ENCODE data around the gene SWT1.
"Not testable (repeated sequence)": the region's sequence is repeated elsewhere in the genome, so short reads cannot be mapped to it uniquely, and the experiment has no call there.

SWT1 gene

DNA sequence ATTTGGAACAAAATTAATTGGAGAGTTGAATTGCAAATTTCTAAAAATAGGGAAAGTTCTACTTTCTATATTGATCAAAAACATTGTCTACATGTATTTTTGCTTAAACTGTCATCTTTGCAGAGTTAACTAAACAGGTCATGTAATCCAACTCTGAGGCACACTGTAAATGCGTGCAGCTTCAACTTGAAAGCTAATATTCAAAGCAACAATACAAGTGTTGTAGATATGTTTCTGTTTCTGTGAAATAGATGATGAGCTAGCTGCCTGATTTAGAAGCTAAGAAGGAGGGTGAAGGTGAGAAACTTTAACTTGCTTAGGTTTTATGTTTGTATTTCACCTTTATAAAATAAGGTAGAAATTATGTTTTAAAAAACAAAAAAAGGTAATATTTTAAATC, 82.9 kb downstream of the SWT1 start:
- no peak for DNase-seq (ENCODE audit: low read depth, low spot score)
- H3K27ac ChIP-seq, result no peak overlapping the region

DNA sequence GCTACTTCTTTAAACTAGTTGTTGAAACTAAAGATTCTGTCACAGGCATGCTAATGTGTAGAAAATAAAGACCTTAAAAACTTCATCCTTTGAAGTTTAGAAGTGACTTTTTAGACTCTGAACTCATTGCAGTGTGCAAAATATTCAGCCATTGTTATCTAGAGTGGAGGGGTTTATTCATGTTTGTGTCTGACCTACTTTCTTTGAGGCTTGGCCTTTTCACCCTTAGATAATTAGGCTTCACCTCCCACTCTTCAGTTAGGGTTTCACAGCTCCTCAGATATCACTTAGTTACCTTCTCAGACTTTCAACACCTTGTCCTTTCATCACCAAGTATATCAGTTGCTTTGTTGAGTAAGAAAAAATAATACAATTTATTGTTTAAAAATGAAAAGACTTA, 84.2 kb downstream of the SWT1 start:
- no peak for DNase-seq (ENCODE audit: low read depth, low spot score)
- no peak overlapping the region for H3K27ac ChIP-seq

DNA sequence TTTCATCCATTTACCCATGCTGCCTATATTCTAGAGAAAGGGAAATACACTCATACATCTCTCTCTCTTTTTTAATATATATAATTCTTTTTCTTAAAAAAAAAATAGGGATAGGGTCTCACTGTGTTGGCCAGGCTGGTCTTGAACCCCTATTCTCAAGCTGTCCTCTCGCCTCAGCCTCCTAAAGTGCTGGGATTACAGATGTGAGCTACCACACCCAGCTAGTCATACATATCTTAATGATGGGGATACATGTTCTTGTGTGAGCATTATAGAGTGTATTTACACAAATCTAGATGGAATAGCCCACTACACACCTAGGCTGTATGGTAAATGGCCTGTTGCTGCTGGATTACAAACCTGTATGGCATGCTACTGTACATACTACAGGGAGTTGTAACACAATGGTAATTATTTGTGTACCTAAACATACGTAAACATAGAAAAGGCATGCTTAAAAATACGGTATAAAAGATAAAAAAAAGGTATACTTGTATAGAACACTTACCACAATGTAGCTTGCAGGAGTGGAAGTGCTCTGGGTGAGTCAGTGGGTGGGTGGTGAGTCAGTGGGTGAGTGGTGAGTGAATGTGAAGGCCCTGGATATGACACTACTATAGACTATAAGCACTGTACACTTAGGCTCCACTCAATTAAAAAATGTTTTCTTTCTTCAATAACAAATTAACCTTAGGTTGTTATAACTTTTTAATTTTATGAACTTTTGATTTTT, 87.2 kb downstream of the SWT1 start:
- peak; percentile 71 for DNase-seq (ENCODE audit: low read depth, low spot score)
- H3K27ac ChIP-seq, result peak overlapping the region; percentile 39

DNA sequence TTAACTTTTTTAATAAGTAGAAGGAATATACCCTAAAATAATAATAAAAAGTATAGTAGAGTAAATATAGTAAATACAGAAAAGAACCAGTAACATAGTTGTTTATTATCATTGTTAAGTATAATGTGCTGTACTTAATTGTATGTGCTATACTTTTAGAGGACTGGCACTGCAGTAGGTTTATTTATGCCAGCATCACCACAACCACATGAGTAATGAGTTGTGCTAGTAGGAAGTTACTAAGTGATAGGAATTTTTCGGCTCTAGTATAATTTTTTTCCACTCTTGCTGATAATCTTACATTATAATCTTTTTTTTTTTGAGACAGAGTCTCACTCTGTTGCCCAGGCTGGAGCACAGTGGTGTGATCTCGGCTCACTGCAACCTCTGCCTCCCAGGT, 88.5 kb downstream of the SWT1 start:
- DNase-seq (ENCODE audit: low read depth, low spot score), result no peak
- no peak overlapping the region for H3K27ac ChIP-seq

DNA sequence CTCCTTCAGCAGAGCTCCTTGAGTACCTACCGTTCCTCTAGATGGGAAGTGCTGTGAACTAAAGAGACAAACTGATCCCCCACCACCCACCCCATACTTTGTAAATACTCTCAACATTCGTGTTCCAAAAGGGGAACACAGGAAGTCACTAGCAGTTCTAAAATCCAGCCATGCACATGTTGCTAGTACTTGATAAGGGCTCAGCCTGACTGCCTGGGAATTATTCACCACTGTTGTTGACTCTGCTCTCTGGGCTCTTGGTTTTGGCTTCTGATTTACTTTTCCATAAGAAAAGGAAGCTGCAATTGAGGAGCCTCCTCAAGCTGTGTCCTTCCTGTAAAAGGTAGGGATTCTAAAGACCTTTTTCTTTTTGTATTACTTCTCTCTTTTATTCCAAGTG, 92.6 kb downstream of the SWT1 start:
- no peak overlapping the region for H3K27ac ChIP-seq
- no peak for DNase-seq (ENCODE audit: low read depth, low spot score)

DNA sequence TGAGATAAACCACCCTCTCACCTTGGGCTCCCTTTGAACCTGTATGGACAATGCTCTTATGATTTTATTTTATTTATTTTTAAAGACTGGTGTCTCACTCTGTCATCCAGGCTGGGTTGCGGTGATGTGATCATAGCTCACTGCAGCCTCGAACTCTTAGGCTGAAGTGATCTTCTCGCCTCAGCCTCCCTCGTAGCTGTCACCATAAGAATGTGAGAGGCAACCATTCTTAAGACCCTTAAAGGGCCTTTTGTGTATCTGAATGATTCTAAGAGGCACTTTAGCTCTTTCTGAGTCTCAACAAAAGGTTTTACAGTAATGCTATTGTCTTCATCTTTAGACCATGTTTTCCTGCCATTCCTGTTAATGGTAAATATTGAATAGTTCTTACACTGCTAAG, 93.1 kb downstream of the SWT1 start:
- DNase-seq (ENCODE audit: low read depth, low spot score), result no peak

DNA sequence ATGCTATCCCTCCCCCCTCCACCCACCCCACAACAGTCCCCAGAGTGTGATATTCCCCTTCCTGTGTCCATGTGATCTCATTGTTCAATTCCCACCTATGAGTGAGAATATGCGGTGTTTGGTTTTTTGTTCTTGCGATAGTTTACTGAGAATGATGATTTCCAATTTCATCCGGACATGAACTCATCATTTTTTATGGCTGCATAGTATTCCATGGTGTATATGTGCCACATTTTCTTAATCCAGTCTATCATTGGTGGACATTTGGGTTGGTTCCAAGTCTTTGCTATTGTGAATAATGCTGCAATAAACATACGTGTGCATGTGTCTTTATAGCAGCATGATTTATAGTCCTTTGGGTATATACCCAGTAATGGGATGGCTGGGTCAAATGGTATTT, 95.0 kb downstream of the SWT1 start:
- not testable (repeated sequence) for DNase-seq (ENCODE audit: low read depth, low spot score); H3K27ac ChIP-seq

More for the DNA sequence above, 93.1 kb downstream of the SWT1 start:
- no peak overlapping the region for H3K27ac ChIP-seq

DNA sequence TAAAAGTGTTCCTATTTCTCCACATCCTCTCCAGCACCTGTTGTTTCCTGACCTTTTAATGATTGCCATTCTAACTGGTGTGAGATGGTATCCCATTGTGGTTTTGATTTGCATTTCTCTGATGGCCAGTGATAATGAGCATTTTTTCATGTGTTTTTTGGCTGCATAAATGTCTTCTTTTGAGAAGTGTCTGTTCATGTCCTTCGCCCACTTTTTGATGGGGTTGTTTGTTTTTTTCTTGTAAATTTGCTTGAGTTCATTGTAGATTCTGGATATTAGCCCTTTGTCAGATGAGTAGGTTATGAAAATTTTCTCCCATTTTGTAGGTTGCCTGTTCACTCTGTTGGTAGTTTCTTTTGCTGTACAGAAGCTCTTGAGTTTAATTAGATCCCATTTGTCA, 95.4 kb downstream of the SWT1 start:
- H3K27ac ChIP-seq; DNase-seq (ENCODE audit: low read depth, low spot score): not testable (repeated sequence)

DNA sequence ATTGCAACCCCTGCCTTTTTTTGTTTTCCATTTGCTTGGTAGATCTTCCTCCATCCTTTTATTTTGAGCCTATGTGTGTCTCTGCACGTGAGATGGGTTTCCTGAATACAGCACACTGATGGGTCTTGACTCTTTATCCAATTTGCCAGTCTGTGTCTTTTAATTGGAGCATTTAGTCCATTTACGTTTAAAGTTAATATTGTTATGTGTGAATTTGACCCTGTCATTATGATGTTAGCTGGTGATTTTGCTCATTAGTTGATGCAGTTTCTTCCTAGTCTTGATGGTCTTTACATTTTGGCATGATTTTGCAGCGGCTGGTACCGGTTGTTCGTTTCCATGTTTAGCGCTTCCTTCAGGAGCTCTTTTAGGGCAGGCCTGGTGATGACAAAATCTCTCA, 98.6 kb downstream of the SWT1 start:
- H3K27ac ChIP-seq; DNase-seq (ENCODE audit: low read depth, low spot score): not testable (repeated sequence)

DNA sequence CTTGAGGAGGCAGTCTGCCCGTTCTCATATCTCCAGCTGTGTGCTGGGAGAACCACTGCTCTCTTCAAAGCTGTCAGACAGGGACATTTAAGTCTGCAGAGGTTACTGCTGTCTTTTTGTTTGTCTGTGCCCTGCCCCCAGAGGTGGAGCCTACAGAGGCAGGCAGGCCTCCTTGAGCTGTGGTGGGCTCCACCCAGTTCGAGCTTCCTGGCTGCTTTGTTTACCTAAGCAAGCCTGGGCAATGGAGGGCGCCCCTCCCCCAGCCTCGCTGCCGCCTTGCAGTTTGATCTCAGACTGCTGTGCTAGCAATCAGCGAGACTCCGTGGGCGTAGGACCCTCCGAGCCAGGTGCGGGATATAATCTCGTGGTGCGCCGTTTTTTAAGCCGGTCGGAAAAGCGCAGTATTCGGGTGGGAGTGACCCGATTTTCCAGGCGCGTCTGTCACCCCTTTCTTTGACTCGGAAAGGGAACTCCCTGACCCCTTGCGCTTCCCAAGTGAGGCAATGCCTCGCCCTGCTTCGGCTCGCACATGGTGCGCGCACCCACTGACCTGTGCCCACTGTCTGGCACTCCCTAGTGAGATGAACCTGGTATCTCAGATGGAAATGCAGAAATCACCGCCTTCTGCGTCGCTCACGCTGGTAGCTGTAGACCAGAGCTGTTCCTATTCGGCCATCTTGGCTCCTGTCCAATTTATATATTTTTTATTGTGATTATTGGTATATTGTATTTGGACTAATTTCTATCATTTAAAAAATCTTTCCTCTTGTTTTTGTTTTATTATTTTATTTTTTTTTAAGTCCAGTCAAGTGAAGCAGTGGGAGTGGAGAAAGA, 100.4 kb downstream of the SWT1 start:
- H3K27ac ChIP-seq, result peak overlapping the region; percentile 3
- not testable (repeated sequence) for DNase-seq (ENCODE audit: low read depth, low spot score)

DNA sequence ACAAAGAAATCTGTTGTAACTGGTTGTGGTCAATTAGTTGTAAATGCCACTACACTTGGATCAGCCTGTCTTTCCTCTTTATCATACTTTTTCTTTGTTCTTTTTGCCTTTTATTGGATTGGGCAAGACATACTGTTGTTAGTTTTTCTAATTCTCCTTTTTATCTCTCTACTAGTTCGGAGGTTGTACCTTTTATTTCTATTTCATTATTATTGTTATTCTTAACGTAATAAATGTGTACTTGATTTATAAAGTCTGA, 100.9 kb downstream of the SWT1 start:
- H3K27ac ChIP-seq, result peak overlapping the region; percentile 3
- DNase-seq (ENCODE audit: low read depth, low spot score), result peak; percentile 48

DNA sequence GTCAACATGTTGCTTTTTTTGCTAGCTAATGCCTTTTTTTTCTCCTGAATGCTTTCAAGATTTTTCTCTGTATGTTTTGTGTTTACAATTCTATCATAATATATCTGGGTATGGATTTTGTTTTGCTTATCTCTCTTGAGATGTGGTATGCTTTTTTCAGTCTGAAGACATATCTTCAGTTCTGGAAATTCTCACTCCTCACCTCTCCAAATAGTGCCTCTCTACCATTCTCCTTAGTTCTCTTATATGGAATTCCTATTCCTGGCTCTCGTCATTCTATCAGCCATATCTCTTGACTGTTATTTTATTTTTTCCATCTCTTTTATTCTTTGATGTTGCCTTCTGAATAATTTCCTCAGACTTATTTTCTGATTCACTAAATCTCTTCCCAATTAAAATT, 101.7 kb downstream of the SWT1 start:
- no peak overlapping the region for H3K27ac ChIP-seq
- no peak for DNase-seq (ENCODE audit: low read depth, low spot score)

DNA sequence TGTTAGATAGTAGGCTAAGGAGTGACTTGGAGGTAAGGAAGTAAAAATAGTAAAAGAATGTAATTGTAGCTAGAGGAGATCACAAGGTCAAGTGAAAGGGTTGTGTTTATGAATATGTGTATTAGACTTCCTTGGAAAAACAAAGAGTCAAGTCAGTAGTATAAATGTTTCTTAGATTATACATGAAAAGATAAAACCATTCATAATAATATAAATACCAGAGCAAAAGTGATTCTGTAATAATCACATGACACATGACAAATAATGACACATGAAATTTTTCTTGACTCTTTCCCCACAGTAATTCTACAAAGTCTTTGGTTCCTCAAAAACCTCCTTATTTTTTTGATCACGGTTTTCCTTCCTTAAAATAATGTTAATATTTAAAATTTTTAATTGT, 103.6 kb downstream of the SWT1 start:
- DNase-seq (ENCODE audit: low read depth, low spot score), result no peak
- H3K27ac ChIP-seq, result no peak overlapping the region

DNA sequence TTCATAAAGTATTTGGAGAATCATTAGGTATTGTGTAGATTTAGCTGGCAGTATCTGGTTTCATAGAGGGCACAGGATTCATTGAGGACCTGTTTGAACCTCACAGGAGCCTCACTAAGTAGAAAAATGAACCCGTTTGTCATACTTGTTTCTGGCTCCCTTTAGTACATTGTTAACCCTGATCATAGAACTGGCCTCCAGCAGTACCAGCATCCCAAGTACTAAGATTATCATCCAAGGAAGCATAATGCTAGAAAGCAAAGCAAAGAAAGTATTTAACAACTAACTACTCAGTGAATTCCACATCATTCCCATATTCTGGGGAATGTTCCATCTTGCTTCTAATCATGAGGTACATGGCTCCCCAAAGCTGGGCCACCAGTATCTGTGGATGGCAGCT, 105.2 kb downstream of the SWT1 start:
- H3K27ac ChIP-seq, result no peak overlapping the region
- DNase-seq (ENCODE audit: low read depth, low spot score), result no peak

DNA sequence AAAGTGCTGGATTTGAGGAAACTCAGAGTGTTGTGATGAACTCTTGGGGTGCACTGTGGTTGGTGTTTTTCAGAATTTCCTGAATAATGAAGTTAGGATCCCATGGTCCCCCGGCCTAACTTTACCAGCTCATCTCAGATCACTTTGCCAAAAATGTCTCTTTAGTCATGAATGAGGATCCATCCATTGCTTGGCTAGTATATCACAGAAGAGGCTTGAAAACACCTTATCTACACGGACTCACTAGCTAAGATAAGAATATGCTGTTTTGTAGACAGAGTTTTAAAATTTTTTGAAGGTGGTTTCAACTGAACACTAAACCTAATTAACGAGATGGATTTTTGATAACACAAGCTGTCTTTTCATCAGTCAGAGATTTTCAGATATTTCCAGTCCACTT, 106.3 kb downstream of the SWT1 start:
- no peak for DNase-seq (ENCODE audit: low read depth, low spot score)
- H3K27ac ChIP-seq, result no peak overlapping the region

DNA sequence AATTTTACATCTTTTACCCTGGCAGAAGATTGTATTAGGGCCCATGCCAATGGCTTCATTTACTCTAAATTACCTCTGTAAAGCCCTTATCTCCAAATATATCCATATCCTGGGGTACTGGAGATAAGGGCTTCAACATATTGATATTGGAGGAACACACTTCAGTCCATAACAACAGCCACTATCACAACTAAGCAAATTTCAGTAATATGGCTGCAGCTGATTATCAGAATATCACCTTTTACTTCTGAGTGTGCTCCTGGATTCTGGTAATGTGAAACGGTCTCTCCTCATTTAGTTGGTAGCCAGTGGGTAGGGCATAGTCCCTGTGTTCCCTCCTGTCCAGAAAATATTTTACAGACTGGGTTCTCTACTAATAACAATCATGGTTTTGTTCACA, 106.8 kb downstream of the SWT1 start:
- no peak for DNase-seq (ENCODE audit: low read depth, low spot score)
- no peak overlapping the region for H3K27ac ChIP-seq

DNA sequence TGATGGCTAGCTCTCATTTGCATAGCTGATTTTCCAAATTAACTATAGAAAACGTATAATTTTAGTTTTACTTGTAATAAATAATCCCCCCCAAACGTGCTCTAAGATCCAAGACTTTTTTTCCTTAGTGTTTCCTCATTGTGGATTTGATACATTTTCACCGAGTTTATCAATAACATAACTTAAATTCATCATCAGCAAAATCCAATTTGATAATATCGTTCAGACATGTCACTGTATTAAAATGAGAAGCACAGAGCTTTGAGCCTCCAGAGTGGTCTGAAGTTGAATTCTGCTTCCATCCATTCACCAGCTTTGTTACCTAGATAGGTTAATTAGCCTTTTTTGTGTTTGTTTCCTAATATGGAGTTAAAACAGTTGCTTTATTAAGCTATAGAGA, 108.3 kb downstream of the SWT1 start:
- no peak for DNase-seq (ENCODE audit: low read depth, low spot score)
- no peak overlapping the region for H3K27ac ChIP-seq

DNA sequence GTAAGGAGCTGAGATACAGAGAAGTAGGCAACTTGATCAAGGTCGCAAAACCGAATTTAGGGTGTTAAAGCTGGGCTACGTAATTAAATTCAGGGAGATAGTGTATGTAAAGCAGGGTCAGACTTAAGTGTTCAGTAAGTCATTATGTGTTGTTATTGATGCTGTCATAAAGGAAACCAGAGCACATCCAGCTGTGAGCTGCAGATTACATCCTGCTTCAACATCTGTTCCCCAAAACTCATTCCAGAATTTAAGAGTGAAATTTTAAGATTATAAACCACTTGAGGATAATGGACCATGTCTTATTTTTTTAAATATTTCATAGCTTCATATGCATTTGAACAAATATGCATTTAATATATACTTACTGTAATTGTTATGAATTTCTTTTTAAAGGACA, 110.3 kb downstream of the SWT1 start:
- DNase-seq (ENCODE audit: low read depth, low spot score), result no peak
- H3K27ac ChIP-seq, result no peak overlapping the region

DNA sequence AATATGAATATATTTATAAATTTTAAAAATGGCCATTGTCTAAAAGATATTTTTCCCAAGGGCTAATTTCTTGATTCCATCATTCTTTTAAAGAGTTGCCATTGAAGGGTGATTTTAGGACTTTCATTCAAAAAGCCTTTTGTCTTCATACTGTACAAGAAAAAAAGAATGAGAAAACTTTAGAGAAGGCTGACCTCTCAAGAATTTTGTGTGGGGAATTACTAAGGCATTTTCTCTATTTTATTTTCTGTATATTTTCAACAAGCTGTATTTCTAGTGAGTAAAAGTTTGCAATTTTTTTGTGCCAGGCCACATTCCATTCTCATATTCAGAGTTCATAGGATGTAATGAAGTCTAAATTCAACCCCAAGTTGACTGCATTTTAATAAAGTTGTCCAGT, 110.7 kb downstream of the SWT1 start:
- H3K27ac ChIP-seq, result no peak overlapping the region

DNA sequence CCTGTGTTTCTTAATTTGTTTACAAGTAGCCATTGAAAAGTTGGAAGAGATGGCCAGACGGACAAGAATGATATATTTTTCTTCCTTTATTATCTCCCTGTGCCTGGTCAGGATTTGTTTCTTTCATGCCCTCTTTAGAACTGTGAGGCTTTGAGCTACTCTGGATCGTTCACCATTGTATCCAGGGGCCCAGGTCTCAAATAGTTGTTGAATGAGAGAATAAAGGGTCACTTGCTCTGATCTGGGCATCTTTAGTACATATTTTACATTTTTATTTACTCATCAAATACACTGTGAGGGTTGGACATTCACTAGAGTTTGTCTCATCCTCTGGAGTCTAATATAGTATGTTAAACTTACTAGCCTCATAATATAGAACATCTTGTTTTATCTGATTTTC, 111.4 kb downstream of the SWT1 start:
- DNase-seq (ENCODE audit: low read depth, low spot score), result no peak
- H3K27ac ChIP-seq, result no peak overlapping the region

More for the DNA sequence above, 110.7 kb downstream of the SWT1 start:
- DNase-seq (ENCODE audit: low read depth, low spot score), result no peak

DNA sequence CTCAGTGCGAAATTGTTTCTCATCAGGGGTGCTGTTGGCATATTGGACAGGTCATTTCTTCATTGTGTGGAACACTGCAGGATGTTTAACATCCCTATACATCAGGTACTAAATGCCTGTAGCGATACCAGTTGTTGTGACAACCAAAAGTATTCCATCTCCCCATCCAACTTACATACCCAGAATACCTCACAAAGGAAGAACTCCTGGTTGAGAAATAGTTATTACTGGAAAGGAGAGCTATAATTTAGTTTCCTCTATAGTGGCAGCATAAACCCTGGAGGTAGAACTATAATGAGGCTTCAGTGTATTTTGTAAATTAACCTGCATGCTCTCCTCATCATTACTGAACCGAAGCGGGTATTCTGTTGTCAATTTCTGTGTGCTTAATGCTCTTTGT, 115.0 kb downstream of the SWT1 start:
- H3K27ac ChIP-seq, result no peak overlapping the region

DNA sequence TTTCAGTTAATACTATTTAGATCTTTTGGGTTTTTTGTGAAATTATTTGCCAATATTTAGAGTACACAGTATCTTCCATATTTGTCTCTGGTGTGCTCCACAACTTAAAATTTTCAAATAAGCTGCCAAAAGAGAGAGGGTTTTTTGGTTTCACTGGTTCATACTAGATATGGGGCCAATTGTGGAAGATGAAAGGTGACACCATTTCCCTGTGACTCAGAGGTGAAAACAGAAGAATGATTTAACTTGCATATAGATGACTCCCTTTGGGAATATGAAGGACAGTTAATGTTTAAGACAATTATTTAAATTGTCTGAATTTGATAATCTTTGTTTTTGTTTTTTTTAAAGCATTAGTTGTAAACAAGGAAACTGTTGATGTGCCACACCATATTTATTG, 122.6 kb downstream of the SWT1 start:
- no peak overlapping the region for H3K27ac ChIP-seq
- no peak for DNase-seq (ENCODE audit: low read depth, low spot score)

More for the DNA sequence above, 115.0 kb downstream of the SWT1 start:
- DNase-seq (ENCODE audit: low read depth, low spot score), result no peak
